Stimulated activated CD8-positive, alpha-beta memory T cell treated with anti-CD3 and anti-CD28 coated beads, Interleukin-12 subunit alpha, Interleukin-12 subunit beta, amount 100 ng/mL, for 24 hours (primary cell): ENCODE data around the gene KCNQ4.

ENCODE experiments used
- DNase-seq: peaks from one replicate; pipeline ENCODE4 v3.0.0-alpha.2; 2020; ENCODE audit errors: extremely low read depth

The KCNQ4 gene

DNA sequence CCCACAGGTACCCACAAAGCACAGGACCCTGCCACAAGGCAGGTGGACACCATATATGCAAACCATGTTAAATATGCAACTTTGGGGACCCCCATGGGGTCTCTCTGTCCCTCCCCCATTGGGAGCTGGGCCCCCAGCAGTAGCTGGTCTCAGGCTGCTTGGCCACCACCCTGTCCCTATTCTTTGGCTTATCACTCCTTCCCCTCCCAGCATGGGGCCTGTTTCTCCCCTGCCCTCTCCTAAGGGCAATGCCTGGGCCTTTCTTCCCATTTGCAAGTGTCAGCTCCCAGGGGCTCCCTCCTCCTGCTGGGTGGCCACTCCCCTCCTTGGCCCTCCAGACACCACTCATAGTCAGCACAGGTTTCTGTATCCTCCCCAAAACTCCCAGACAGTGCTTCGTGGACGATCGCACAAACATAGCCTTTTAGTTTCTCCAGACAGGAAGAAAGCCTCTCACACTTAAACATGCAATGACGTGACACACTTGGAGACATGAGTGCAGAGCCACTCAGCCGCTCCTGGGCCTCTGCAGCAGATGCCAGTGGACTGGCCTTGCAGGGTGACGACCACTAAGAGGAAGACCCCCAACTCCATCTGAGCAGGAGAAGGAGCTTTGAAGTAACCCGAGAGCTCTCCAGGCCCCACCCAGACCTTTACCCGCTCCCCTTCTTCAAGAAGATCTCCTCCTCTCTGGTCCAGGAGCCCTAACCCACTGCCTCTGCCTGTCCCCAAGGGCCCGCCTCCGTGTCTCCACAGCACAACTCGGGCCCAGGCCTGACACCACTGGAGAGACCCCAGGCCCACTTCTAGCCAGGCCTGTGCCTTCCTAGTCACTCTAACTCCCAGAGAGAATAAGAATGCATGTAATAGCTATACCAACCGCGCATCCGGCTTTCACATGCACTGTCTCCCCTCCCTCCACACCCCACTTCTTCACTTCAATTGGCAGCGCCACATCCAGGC is 55.7 kb downstream of the KCNQ4 start:
- DNase-seq, result no peak

DNA sequence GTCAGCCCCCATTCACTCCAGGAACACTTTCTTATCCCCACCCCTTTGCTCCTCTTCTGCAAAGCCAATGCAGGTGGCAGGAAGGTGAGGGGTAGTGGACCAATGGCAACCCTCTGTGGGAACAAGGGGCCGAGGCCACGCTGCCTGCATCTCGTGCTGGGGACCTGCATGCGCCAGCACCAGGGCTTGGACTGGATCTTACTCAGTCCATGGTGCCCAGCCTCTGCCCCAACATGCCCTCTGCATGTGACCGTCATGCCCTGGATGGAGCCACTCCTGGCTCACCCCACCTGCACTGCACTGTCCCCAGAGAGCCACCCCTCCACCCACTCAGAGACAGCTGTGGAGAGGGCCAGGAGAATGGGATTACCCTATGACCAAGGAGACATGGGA is 56.4 kb downstream of the KCNQ4 start:
- DNase-seq, result no peak

DNA sequence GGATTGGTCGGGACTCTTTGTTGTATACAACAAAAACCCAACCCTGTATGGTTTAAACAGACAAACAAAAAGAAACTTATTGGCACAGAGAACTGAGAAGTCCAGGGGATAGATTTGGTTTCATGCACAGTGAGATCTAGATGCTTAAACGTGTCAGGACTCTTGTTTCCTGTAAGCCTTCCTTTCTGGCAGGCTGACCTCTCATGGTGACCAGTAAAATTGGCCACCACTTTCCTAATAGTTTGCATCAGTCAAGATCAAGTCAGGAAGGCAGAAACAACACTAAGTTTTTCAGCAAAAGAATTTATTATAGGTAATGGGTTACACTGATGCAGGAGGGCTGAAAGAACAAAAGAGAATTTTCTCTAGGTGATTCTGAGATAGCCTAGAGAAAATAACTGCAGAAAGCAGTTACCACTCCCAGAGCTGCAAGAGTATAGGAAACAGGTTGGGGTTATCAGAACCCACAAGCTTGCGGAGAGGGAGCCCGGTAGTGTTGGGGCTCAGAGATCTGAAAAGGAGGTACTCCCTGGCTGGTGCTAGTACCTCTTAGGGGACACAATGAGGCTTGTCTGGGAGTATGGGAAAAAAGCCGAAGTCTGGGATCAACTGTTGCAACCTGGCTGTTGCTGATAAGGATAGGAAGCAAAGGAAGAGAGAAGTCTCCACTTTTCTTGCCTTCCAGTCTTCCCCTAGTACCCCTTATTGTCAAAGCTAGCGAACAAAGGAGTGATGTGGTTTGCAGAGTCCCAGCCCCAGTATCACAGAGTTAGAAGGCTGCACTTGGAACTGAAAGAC is 57.1 kb downstream of the KCNQ4 start:
- no peak for DNase-seq

DNA sequence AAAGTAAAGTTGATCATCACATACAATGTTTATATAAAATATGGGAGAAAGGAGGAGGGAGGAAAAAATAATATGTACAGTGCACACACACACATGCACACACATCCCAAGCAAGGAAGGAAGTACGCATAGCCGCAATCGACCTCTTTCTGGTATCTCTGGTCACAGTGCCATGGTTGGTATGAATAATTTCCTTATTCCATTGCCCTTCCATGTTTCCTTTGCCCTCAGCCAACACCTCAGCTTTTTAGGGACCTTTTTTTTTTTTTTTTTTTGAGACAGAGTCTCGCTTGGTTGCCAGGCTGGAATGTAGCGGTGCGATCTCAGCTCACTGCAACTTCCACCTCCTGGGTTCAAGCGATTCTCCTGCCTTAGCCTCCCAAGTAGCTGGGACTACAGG is 58.0 kb downstream of the KCNQ4 start:
- no peak for DNase-seq

DNA sequence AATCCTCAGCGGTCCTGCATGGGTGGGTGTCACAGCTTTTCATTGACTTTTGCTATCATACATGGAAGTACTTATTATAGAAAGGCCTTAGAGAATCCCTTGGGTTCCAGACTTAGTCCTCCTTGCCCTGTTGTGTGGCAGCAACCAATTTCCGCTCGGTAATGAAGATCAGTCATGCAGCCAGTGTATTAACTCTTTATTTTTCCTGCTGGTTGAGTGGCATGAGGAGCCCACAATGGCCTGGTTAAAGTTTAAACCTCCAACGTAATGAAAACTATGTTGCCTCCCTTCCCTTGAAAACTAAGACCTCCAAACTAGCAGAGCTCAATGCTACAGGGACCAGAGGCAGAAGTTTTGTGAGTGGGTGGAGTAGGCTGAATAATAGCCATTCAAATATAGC is 58.6 kb downstream of the KCNQ4 start:
- no peak for DNase-seq

DNA sequence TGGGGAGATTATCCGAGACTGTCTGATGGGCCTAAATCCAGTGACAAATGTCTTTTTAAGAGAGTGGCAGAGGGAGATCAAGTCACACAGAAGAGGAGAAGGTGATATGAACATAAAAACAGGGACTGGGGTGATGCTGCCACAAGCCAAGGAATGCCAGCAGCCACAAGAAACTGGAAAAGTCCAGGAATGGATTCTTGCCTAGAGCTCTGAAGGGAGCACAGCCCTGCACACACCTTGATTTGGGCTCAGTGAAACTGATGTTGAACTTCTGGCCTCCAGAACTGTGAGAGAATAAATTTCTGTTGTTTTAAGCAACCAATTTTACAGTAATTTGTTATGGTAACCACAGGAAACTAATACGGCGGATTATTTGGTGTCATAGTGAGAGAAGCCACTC is 59.1 kb downstream of the KCNQ4 start:
- DNase-seq, result no peak

DNA sequence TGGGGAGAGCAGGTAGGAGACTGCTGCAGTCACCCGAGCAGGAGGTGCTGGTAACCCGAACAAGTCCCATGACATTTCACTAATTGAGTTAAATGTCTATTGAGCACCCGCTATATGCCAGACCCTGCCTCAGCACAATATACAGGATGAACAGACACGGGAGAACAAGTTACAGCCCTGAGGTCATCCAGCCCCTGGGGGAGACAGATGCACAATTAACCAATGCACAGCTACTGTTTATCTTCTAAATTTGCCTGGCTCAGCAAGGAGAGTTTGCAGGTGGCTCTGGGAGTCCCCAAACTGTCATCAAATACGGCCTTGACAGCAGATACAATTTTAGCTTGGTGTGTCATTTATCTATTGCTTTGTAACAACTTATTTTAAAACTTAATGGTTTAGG is 60.5 kb downstream of the KCNQ4 start:
- DNase-seq, result no peak

DNA sequence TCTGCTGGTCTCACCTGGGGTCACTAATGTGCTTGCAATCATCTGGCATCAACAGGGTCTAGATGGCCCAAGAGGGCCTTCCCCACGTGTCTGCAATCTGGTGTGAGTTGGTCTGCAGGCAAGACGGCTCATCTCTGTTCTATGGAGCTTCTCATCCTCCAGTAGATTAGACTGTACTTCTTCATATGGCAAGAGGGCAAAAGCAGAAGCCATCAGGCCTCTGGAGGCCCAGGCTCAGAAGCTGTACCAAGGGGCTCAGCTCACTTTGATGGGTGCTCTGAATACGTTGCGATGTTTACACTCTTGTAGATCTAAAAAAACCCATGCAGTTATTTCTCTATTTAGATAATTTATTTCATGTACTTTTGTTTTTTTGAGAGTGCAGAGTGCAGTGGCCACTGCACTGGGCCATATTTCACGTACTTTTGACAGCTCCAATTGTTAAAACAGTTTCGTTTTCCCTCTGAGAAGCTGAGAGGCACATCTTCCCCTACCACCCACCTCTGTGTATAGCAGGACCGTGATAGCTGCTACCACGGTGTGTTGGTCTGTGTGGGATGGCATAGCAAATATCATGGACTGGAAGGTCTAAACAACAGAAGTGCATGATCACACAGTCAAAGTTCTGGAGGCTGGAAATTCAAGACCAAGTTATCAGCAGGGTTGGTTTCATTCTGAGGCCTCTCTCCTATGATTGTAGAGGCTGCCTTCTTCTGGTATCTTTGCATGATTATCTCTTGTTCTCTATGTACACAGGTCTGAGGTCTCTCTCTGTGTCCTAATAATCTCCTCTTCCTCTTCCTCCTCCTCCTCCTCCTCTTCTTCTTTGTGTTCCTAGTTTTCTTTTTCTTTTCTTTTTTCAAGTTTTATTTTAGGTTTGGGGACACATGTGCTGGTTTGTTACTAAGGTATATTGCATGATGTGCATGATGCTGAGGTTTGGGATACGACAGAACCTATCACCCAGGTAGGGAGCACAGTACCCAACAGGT is 61.6 kb downstream of the KCNQ4 start:
- no peak for DNase-seq

DNA sequence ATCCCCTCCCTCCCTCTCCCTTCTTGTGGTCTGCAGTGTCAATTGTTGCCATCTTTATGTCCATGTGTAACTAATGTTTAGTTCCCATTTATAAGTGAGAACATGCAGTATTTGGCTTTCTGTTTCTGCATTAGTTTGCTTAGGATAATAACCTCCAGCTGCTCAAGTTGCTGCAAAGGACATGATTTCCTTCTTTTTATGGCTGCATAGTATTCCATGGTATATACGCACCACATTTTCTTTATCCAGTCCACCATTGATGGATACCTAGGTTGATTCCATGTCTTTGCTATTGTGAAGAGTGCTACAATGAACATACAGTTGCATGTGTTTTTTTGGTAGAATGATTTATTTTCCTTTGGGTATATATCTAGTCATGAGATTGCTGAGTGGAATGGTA is 62.3 kb downstream of the KCNQ4 start:
- no peak for DNase-seq

DNA sequence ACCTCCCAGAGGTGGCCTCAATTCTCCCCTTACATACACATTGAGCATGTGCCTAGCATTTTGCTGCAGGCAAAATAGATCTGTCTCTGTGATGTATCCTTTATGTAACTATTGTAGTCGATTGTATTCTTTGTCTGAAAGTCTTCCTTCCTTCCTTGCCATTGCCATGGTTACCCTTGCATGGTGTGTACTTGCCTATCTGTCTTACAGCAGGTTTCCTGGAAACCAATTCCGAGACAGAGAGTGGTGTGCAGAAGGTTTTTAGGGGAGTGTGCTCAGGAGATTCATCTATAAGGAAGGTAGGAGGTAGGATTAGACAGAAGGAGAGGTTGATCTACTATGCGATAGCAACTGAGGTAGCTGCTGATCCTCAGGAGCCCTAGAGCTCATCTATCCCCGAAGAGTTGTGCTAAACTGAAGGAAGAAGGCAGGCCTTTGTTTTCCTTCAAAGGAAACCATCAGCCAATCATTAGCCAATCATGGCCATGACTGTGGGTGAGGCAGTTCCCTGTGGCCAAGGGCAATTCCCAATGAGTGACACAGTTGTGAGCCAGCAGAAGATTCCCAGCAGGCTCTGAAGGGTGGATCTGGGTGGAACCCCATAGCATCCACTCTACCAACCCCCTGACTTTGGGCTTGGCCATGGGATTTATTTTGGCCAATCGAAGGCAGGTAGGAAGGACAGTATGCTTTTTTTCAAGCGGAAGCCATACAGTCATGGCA is 63.6 kb downstream of the KCNQ4 start:
- DNase-seq, result no peak

DNA sequence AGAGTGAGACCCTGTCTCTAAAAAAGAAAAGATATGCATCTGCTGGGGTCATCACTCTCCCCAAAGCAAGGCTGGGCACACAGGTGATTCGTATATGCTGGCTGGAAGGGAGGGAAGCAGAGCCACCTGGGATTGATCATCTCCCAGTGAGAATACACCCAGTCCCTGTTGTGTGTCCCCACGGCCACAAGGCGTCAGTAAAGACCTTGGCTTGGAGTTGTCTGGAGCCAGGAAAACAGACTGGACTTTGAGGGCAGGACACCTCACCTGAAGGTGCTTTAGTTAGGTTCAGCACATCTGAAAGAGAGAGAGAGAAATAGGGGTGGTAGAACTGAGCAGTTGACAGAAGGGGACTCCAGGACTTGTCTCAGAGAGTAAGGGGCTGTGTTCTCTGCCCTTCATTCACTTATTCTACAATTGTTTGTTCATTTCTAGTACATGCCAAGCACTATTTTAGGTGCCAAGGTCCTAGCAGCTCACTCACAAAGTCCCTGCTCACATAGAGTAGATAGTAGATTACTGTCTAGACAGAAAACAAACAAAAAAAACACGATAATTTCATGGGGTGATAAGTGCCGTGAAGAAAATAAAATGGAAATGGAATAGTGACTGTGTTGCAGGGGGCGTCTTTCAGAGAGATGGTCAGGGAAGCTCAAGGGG is 65.1 kb downstream of the KCNQ4 start:
- no peak for DNase-seq

DNA sequence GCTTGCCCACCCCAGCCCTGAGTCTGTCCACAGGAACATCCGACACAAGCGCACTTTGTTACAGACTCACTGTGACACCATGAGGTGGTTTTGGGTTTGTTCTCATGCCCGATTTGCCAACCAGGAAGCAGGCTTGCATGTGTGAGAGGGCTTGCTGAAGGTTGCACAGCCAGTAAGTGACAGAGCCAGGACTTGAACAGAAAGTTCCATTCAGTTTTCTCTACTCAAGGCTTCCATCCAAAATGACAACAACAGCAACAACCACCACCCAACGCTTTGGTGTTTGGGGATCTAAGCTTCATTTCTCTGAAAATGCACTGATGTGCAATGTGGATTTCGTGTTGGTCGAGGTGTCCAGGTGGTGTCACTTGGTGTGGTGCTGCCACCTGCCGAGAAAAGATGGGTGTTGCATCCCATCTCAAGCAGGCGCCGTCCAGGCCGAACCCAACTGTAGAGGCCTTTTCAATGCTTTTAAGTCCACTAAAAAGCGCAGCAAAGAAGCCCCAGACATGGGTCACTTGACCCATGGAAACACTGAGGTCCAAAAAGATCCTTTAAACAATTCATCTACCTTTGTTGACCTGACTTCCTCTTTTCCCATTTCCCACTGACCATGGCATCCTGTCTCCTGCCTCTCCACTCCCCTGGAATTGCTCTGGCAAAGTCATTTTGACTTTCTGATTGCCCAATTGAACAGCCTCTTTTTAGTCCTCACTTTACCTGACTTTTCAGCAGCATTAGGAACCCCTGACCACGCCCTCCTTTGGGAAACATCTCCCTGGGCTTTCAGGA is 66.4 kb downstream of the KCNQ4 start:
- peak; percentile 46 for DNase-seq

DNA sequence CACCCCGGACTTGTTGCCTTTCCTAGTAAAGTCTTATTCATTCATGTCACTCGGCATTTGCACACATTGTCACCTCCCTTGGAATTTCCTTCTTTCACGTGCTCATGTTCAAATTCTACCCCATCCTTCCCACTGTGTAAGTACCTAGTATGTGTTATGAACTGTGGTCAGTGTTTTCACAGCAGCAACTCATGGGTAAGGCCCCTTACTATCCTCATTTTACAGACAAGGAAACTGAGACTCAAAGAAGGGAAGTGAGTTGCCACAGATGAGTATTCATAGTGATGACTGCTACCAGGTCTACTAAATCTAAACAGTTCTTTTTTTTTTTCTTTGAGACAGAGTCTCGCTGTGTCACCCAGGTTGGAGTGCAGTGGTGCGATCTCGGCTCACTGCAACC is 68.1 kb downstream of the KCNQ4 start:
- no peak for DNase-seq

DNA sequence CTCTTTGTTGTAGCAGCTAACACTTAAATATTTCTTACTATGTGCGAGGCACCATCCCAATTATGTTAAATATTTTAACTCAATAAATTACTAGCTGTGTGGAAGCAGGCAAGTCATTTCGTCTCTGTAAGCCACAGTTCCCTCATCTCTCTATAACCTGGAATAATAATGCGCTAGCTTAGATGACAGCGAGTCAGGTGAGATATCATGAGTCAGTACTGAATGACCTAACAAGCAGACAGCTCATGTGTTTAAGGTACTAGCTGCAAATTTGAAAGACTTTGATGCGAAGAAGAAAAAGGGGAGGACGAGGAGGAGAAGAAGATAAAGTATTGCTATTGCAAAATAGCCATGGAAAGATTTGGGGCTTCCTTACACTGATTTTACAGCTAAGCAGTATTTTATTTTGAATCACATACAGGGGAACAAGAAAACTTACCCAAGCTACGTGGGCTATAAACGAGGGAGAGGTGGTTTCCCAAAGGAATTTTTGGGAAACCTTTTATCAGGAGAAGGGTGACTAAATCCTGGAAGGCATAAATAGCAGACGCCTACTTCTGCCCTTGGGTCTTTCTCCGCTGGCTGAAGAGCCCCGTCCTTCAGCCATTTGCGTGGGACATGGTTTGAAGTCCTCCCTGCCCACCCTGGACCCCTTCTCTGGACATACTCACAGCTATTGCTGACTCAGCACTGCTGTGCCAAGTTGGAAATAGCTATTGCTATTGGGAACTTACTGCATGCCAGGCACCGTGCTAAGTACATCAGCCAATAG is 69.7 kb downstream of the KCNQ4 start:
- DNase-seq, result no peak

DNA sequence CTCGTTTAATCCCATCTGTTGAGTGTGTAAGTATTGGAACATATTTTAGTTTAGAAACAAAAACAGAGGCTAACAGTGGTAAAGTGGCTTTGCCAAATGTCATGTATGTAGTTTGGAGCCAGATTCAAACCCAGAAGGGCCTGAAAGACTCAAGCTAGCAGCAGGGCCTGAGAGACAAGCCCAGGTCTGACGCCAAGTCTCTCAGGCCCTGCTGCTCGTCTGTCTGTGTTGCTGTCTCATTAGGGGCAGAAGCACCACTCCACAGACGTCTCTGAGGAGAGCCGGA is 70.2 kb downstream of the KCNQ4 start:
- no peak for DNase-seq

DNA sequence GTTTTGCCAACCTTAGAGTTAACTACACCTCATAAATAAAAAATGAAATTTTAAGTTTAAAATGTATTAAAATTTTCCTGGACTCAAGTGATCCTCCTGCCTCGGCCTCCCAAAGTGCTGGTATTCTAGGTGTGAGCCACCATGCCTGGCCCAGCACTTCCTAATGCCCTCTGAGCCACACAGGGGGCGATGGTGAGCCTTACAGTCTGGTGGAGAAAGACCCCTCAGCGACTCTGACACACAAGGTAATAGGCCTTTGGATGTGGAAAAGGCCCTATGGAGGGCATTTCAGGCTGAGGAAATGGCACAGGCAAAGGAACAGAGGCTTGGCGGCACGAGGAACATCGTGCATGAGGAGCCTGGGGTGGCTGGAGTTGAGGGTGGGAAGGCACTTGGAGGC is 71.9 kb downstream of the KCNQ4 start:
- no peak for DNase-seq

DNA sequence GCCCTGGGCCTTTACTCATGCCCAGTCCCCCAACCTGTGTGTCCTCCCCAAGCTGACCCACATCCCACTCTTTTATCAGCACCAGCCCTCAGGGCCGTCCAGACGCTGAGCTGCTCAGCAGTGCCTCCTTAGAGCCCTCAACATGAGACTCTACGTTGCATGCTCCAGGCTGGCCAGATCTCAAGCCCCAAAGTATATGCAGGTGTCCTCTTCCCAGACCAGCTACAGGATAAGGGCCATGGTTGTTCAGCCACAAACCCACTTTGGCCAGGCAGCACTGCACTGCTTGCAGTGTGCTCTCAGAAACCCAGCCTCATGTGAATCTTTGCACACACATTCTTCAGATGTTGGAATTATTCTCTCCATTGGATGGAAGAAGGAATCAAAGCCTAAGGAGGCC is 72.5 kb downstream of the KCNQ4 start:
- no peak for DNase-seq

DNA sequence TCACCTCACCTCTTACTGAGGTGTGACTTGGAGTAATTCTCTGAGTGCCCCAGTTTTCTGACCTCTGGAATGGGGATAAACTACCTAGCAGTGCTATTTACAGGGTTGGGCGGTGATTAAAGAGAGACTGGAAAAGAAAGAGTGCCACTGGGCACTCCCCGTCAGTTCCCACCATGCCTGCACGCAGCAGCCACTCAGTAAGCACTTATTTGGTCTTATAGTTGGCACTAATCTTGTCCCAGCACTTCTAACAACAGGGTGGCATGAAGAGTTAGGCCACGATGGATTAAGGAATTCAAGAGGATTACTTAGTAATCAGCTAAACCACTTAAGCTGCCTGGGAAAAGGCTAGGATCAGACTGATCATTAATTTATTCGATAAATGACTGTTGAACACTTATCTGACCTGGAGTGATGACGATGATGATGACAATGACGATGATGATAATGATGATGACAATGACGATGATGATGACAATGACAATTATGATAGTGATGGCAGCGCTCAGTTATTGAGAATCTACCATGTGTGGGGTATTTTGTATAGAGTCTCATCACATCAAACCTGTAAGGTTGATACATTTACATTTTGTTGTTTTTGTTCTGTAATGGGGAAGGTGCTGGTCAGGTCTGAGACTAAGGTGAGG is 73.2 kb downstream of the KCNQ4 start:
- no peak for DNase-seq

DNA sequence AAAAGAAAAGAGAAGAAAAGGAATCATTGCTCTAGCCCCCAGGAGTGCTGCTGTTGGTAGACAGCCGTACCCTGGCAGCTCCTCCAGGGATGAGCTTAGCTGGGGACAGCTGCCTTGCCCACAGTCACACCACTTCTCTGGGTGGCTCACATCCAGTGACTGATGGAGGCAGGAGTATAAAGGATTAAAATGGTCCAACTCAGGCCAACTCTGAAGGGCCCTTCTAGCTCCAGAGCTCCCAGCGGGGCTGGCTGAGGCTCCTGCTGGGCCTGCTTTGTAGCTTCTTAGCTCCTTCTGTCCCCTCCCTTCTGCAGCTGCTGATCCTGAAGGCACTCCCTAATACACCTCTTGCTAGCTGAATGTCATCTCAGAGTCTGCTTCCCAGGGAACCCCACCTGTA is 74.2 kb downstream of the KCNQ4 start:
- DNase-seq, result no peak
